K562 (cell line): Measurements from ENCODE around the gene ACTR3C. TPM values are rescaled to one million over a fixed set of nuclear protein-coding genes. Genes with fewer than 3 reads are reported as not detected.
A peak's percentile ranks its signal among the peaks of the same experiment; 100 is the strongest.

Source experiments
- ATAC-seq: fragments of 200-7000 bp; cut with Tn5 transposase; 3 replicates; pipeline ENCODE4 v1.9.1; 2020; ENCODE audit warnings: moderate library complexity
- BruUV-seq: library from RNA; stranded (reverse); fragments of 400-500 nt; replicated peaks from 2 replicates; lab custom pipeline; 2021; lab: Mats Ljungman, UMichigan
- CTCF ChIA-PET: fragments of 300-600 bp; formaldehyde crosslinking; extraction: SDS; loops from one replicate; lab custom pipeline; 2021; ENCODE audit warnings: low intra/inter-chr PET ratio; lab: Yijun Ruan, JAX
- POLR2A ChIA-PET: fragments of 300-600, 350-650 bp; sonication (Branson Sonifier 250); formaldehyde crosslinking; extraction: SDS; loops from one replicate; lab custom pipeline; 2021; ENCODE audit warnings: antibody characterized with exemption, inconsistent platforms; lab: Yijun Ruan, JAX
- DNase-seq, 4 experiments: peaks; one replicate each; pipeline versions ENCODE4 v3.0.0 to v3.0.0-alpha.2; 2011 to 2018; ENCODE audit warnings: low spot score in 3 of 4, mixed read lengths in 3 of 4; ENCODE audit errors: extremely low read depth in 1 of 4
- FAIRE-seq: peaks from 2 replicates; lab custom pipeline; 2011; peaks lifted over from hg19 to GRCh38; lab: Jason Lieb, UNC
- H2AFZ ChIP-seq: 2 replicates; pipeline ENCODE4 v1.6.0; 2011; ENCODE audit warnings: low read depth, low read length, control low read depth, inconsistent platforms
- H3K27ac ChIP-seq: fragments of 200-600 bp; 3 replicates; pipeline ENCODE4 v1.8.0; 2011; ENCODE audit warnings: low read depth, mild to moderate bottlenecking, control low read depth, inconsistent platforms, low read length, moderate library complexity, mixed read lengths; ENCODE audit errors: extremely low read depth
- H3K27me3 ChIP-seq, 2 experiments: fragments of 300-600 bp in 1 of 2; 2 replicates in 1 of 2; 3 replicates in 1 of 2; pipeline versions ENCODE4 v1.6.0 to v1.8.0; 2011; ENCODE audit warnings: inconsistent platforms in 2 of 2, low read length in 2 of 2, mild to moderate bottlenecking in 1 of 2, mixed read lengths in 1 of 2, moderate library complexity in 1 of 2; ENCODE audit not compliant: control insufficient read depth in 2 of 2, insufficient read depth in 2 of 2
- H3K36me3 ChIP-seq: fragments of 300-600 bp; 3 replicates; pipeline ENCODE4 v1.8.0; 2011; ENCODE audit warnings: mild to moderate bottlenecking, low read length, inconsistent platforms; ENCODE audit not compliant: control insufficient read depth, insufficient read depth
- H3K4me1 ChIP-seq, 2 experiments: fragments of 200-600 bp in 1 of 2; replicated peaks in 1 of 2; 2 replicates in 1 of 2; 3 replicates in 1 of 2; pipeline versions ENCODE4 v1.5.1 to v1.8.0; 2011; ENCODE audit warnings: inconsistent platforms in 2 of 2, low read length in 2 of 2, mild to moderate bottlenecking in 1 of 2, mixed read lengths in 1 of 2, moderate library complexity in 1 of 2; ENCODE audit not compliant: control insufficient read depth in 2 of 2, insufficient read depth in 2 of 2
- H3K4me2 ChIP-seq: 2 replicates; pipeline ENCODE4 v1.6.1; 2011; ENCODE audit warnings: low read length, control low read depth, inconsistent platforms, mixed read lengths; ENCODE audit not compliant: insufficient read depth
- H3K4me3 ChIP-seq: fragments of 200-600 bp; sonication (generic), shearing (Covaris generic); 2 replicates; pipeline ENCODE4 v1.5.1; 2016; ENCODE audit warnings: control low read depth, inconsistent platforms
- H3K79me2 ChIP-seq: fragments of 200-600 bp; 3 replicates; pipeline ENCODE4 v1.8.0; 2011; ENCODE audit warnings: low read length, inconsistent platforms; ENCODE audit not compliant: control insufficient read depth, insufficient read depth
- H3K9ac ChIP-seq, 2 experiments: 2 replicates each; pipeline versions ENCODE4 v1.6.0 to v1.6.1; 2011; ENCODE audit warnings: low read depth in 2 of 2, low read length in 2 of 2, control low read depth in 1 of 2, inconsistent platforms in 1 of 2, mild to moderate bottlenecking in 1 of 2, mixed read lengths in 1 of 2; ENCODE audit not compliant: insufficient read depth in 1 of 2
- H3K9me1 ChIP-seq: one replicate; pipeline ENCODE4 v1.6.0; 2011; ENCODE audit warnings: inconsistent platforms, mild to moderate bottlenecking, low read length, moderate library complexity; ENCODE audit not compliant: control insufficient read depth, insufficient read depth
- H3K9me3 ChIP-seq: replicated peaks from 2 replicates; pipeline ENCODE4 v1.5.1; 2011; ENCODE audit warnings: low read depth, low read length, inconsistent platforms; ENCODE audit not compliant: control insufficient read depth, insufficient read depth
- H4K20me1 ChIP-seq: replicated peaks from 2 replicates; pipeline ENCODE4 v1.6.1; 2011; ENCODE audit warnings: low read length, inconsistent platforms, mixed read lengths; ENCODE audit not compliant: control insufficient read depth, insufficient read depth
- ARID2 ChIP-seq: fragments of 450-650 bp; IDR thresholded peaks from 2 replicates; pipeline ENCODE4 v1.6.1; 2017; ENCODE audit warnings: antibody characterized with exemption, mild to moderate bottlenecking
- ATF7 ChIP-seq: fragments of 450-650 bp; IDR thresholded peaks from 2 replicates; pipeline ENCODE4 v1.7.1; 2014; ENCODE audit warnings: mild to moderate bottlenecking, moderate library complexity
- EHMT2 ChIP-seq: fragments of 450-650 bp; IDR thresholded peaks from 2 replicates; pipeline ENCODE4 v1.6.1; 2018; ENCODE audit warnings: antibody characterized with exemption
- ESRRB ChIP-seq: fragments of 250-450 bp; sonication (Bioruptor Pico); IDR thresholded peaks from 2 replicates; pipeline ENCODE4 v1.5.0; 2020; ENCODE audit warnings: mild to moderate bottlenecking, moderate library complexity, borderline replicate concordance
- HES1 ChIP-seq: fragments of 450-650 bp; IDR thresholded peaks from 2 replicates; pipeline ENCODE4 v1.6.1; 2016; ENCODE audit warnings: low read depth, mild to moderate bottlenecking, moderate library complexity
- KAT7 ChIP-seq: sonication (generic); formaldehyde crosslinking; IDR thresholded peaks from 2 replicates; pipeline ENCODE4 v1.8.0; 2022; ENCODE audit warnings: missing genetic modification reagents, mild to moderate bottlenecking, borderline replicate concordance
- MAFK ChIP-seq: IDR thresholded peaks from 2 replicates; pipeline ENCODE4 v1.6.1; 2011; ENCODE audit warnings: low read length, improper control_type of control experiment
- MCM7 ChIP-seq, 2 experiments: fragments of 450-650 bp; IDR thresholded peaks; 2 replicates each; pipeline ENCODE4 v1.6.1; 2016 to 2018
- MLX ChIP-seq, 2 experiments: fragments of 450-650 bp in 1 of 2; sonication (generic) in 1 of 2; formaldehyde crosslinking; conservative IDR thresholded peaks; 2 replicates each; pipeline versions ENCODE4 v1.4.0 to v1.8.1; 2020 to 2022; ENCODE audit warnings: mild to moderate bottlenecking in 1 of 2, missing genetic modification reagents in 1 of 2
- MTA3 ChIP-seq: fragments of 450-650 bp; formaldehyde crosslinking; IDR thresholded peaks from 2 replicates; pipeline ENCODE4 v1.6.1; 2017; ENCODE audit warnings: mild to moderate bottlenecking, borderline replicate concordance
- RNF219 ChIP-seq: fragments of 250-450 bp; sonication (Bioruptor Pico); IDR thresholded peaks from 2 replicates; pipeline ENCODE4 v1.5.0; 2022; ENCODE audit warnings: mild to moderate bottlenecking
- RUNX1 ChIP-seq: sonication (generic); IDR thresholded peaks from 2 replicates; pipeline ENCODE4 v1.6.1; 2016; ENCODE audit warnings: antibody characterized with exemption, low read depth
- SLC30A9 ChIP-seq: fragments of 250-450 bp; sonication (Bioruptor Pico); IDR thresholded peaks from 2 replicates; pipeline ENCODE4 v1.8.0; 2022; ENCODE audit warnings: mild to moderate bottlenecking, moderate library complexity
- TRIM28 ChIP-seq: fragments of 450-650 bp; IDR thresholded peaks from 2 replicates; pipeline ENCODE4 v1.6.1; 2017
- ZBTB1 ChIP-seq: sonication (generic); formaldehyde crosslinking; IDR thresholded peaks from 2 replicates; pipeline ENCODE4 v1.8.1; 2023; ENCODE audit warnings: missing genetic modification reagents, low read depth, mild to moderate bottlenecking, borderline replicate concordance
- ZNF232 ChIP-seq: sonication (generic); formaldehyde crosslinking; IDR thresholded peaks from 2 replicates; pipeline ENCODE4 v1.8.0; 2022; ENCODE audit warnings: mild to moderate bottlenecking, missing genetic modification reagents
- ZNF263 ChIP-seq: sonication (generic); formaldehyde crosslinking; IDR thresholded peaks from 2 replicates; pipeline ENCODE4 v1.8.0; 2022; ENCODE audit warnings: mild to moderate bottlenecking, missing genetic modification reagents, borderline replicate concordance
- WGBS: fragments of 100-300 bp; shearing (Covaris generic); methylation state at CpG from one replicate; pipeline ENCODE4 v1.1.6; 2016; ENCODE audit warnings: low coverage, mixed read lengths; ENCODE audit not compliant: insufficient coverage; ENCODE audit errors: missing lambda C conversion rate; 5-methylcytosine and 5-hydroxymethylcytosine counted together
- in situ Hi-C: fragments of 300-500 bp; cut with MboI; formaldehyde crosslinking; loops from 4 replicates; pipeline ENCODE4 v1.15.0; 2018; ENCODE audit warnings: inconsistent platforms, mixed read lengths
- intact Hi-C: fragments of 100-400 bp; cut with micrococcal nuclease; formaldehyde crosslinking; loops from 2 replicates; pipeline ENCODE4 v1.14.2; 2022
- polyA plus RNA-seq, 8 experiments: library from polyadenylated mRNA; depleted of rRNA in 4 of 8; stranded (reverse) in 5 of 8; unstranded in 3 of 8; fragments of >200 nt; fragmentation: Nextera tagmentation in 2 of 8; fragmentation: Illumina TruSeq in 1 of 8; extraction: Ambion mirVana in 2 of 8; extraction: Trizol in 1 of 8; gene quantifications; 2 replicates each; pipeline versions ENCODE4 v1.2.1 to v1.2.3, GENCODE V29; 2011 to 2014; ENCODE audit warnings: inconsistent platforms in 1 of 8, missing spikeins in 1 of 8
- total RNA-seq, 7 experiments: library from RNA; depleted of rRNA in 6 of 7; stranded (reverse); fragments of >200 nt in 6 of 7; fragmentation: Illumina TruSeq in 2 of 7; extraction: Trizol in 2 of 7; gene quantifications; 2 replicates each; pipeline versions ENCODE4 v1.2.1 to v1.2.3, GENCODE V29; 2011 to 2021; ENCODE audit warnings: low replicate concordance in 1 of 7
- TF ChIP-seq, protein P1 (sequence below): sonication (generic); formaldehyde crosslinking; IDR thresholded peaks from 2 replicates; pipeline ENCODE4 v1.8.0; 2022; ENCODE audit warnings: mild to moderate bottlenecking, low read depth, missing genetic modification reagents

Gene ACTR3C
- total and polyA plus RNA-seq, 9 of the 15 experiments (the other 6 are each of a cell fraction or from before 2014, with no cell fraction given): 9.0 to 35.4 (median 13.3) TPM

DNA sequence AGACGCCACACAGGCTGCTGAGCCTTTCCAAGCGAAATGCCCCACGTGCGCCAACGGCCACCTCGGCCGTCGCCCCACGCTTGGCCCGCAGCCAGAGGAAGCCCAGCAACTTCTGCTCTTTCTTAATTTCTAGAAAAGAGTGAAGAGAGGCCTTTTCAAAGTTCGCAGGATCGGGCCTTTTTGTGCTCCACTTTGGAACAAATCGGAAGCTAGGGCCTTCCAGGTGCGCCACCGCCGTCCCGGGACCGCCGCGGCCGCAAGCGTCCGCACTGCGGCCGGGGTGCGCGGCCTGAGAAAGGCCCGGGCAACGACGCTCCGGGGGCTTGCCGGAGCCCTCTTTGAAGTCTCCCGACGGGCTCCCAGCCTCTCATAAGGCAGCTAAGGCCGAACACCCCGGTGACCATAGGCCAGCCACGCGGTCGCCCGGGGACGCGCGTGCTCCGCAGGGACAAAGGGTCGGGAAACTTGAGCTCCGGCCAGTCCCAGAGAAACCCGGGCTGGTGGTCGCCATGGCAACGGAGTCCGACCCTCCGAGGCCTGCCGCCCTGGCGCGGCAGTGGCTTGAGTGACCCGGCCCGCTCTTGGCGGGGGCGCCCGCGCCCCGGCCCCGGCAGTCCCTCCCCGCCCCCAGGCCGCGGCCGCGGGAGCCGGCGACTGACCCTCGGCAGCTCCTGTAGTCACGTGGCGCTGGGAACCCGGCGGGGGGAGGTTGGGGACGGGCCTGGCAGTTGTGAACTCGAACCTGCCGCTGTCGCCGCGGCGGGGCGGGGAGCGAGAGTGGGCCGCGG is 44.9 kb upstream of the ACTR3C start, which contains the start of gene REPIN1:
REPIN1 (plus strand) TSS at position 727 of the 788 bp plus-strand sequence. CDS start 890 bp downstream, outside the sequence.
- H2AFZ ChIP-seq: peak within 1 kb of the TSS; percentile 82
- H3K4me1 ChIP-seq: peaks cover 45 to 51% of the 10 kb centered on the region in 2 experiments
- FAIRE-seq (peak; percentile 32), ATAC-seq (peak; percentile 76), DNase-seq (peak; percentile 97 to 99 (median 98))
- H3K27ac ChIP-seq: peak within 1 kb of the TSS; percentile 97
- intact Hi-C loops: loop anchor here (2.0 kb wide), 2 partner anchors 33 to 45 kb away; partner anchors contain the start of genes ACTR3C and LRRC61
- H3K79me2 ChIP-seq: peaks cover 52% of the 10 kb centered on the region
- H3K9me1 ChIP-seq: no peaks in the 10 kb centered on the region
- H3K36me3 ChIP-seq: peaks cover 44% of the 10 kb centered on the region
- H3K4me2 ChIP-seq: peak within 1 kb of the TSS; percentile 100
- H4K20me1 ChIP-seq: no peaks in the 10 kb centered on the region; the same call in 1 of the 2 replicates
- H3K9me3 ChIP-seq: no peaks in the 10 kb centered on the region
- ChIA-PET POLR2A (interaction anchor here (0.6 to 3.5 kb wide), 17 partner anchors 9 to 884 kb away, joined by 3 to 30 read pairs (median 3); partner anchors contain the start of genes ACTR3C, FASTK and LRRC61), CTCF (no interaction called here)
- H3K27me3 ChIP-seq: no peaks in the 10 kb centered on the region
- WGBS: 2% methylated on average over 75 of the region's 85 CpGs
- peak within 1 kb of the TSS; percentile 98 to 99 for H3K9ac ChIP-seq
- in situ Hi-C loops: no loop called here
- TSS peak; percentile 76 for BruUV-seq
- peak within 1 kb of the TSS; percentile 79 for H3K4me3 ChIP-seq
- peak; percentile 61 for TF ChIP-seq ATF7
- peak in 1 of 2 experiments; percentile 80; a peak in 2 of 4 replicates for TF ChIP-seq MLX (CRISPR knock-in tag; conservative IDR thresholded peaks at IDR 0.05)
- no peak for TF ChIP-seq MCM7 (IDR thresholded peaks at IDR 0.05)
- TF ChIP-seq ESRRB: no peak
- no peak for TF ChIP-seq RNF219
- TF ChIP-seq ZNF263: 0 out of 2 replicates have a peak, but pooled peaks have one; percentile 65
- TF ChIP-seq EHMT2: no peak
- TF ChIP-seq KAT7 (CRISPR knock-in tag): peak; percentile 32; the same call in 1 of the 2 replicates
- peak; percentile 96 for TF ChIP-seq ZNF232 (CRISPR knock-in tag)
- TF ChIP-seq MAFK: no peak
- TF ChIP-seq TRIM28: no peak; the same call in 1 of the 2 replicates
- TF ChIP-seq RUNX1: no peak
- no peak for TF ChIP-seq HES1
- TF ChIP-seq ARID2: no peak
- TF ChIP-seq MTA3: peak; percentile 99
- TF ChIP-seq ZBTB1: peak; percentile 91
- TF ChIP-seq, protein P1, sequence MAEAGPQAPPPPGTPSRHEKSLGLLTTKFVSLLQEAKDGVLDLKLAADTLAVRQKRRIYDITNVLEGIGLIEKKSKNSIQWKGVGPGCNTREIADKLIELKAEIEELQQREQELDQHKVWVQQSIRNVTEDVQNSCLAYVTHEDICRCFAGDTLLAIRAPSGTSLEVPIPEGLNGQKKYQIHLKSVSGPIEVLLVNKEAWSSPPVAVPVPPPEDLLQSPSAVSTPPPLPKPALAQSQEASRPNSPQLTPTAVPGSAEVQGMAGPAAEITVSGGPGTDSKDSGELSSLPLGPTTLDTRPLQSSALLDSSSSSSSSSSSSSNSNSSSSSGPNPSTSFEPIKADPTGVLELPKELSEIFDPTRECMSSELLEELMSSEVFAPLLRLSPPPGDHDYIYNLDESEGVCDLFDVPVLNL (CRISPR knock-in tag): peak; percentile 68
- TF ChIP-seq SLC30A9 (CRISPR knock-in tag): no peak
